ENCODE measurements around the gene ZC3H11A. TPM values are rescaled to one million over a fixed set of nuclear protein-coding genes. Genes with fewer than 3 reads are reported as not detected.

The ZC3H11A gene
- total RNA-seq, 4 donors from 2014 or later = 82.5 to 113 (median 95.9) TPM

GRCh38 chr1:203842559-203842876 lies 47.1 kb downstream of the ZC3H11A start:
- no peak for DNase-seq (ENCODE audit: low spot score in 2 of 2)
- peaks cover 0 to 14% (median 0%) of the 10 kb centered on the region in 4 donors for H3K4me1 ChIP-seq
- H3K4me3 ChIP-seq = no peak overlapping the region
- H3K27me3 ChIP-seq = no peaks in the 10 kb centered on the region
- H3K36me3 ChIP-seq = peaks cover 3 to 80% (median 40%) of the 10 kb centered on the region in 3 donors
- TF ChIP-seq CTCF (IDR thresholded peaks at IDR 0.05) (no peak), EP300 (IDR thresholded peaks at IDR 0.05) (no peak), POLR2A (IDR thresholded peaks at IDR 0.05) (no peak)
- 89 to 90% methylated on average over 2 of the region's 2 CpGs for WGBS, 2 donors
- no peak overlapping the region for H3K27ac ChIP-seq
- H3K9me3 ChIP-seq = no peaks in the 10 kb centered on the region

- Histone ChIP-seq H3K4me3 (no peak overlapping the region), H3K27ac (no peak overlapping the region), H3K36me3 (peaks cover 0 to 80% (median 37%) of the 10 kb centered on the region in 3 donors), H3K4me1 (peaks cover 0 to 11% (median 0%) of the 10 kb centered on the region in 4 donors), H3K9me3 (no peaks in the 10 kb centered on the region), H3K27me3 (no peaks in the 10 kb centered on the region)
- 71 to 81% methylated on average over 1 of the region's 1 CpG for WGBS, 2 donors
- no peak for TF ChIP-seq EP300 (IDR thresholded peaks at IDR 0.05)
- no peak for TF ChIP-seq POLR2A (IDR thresholded peaks at IDR 0.05)
- TF ChIP-seq CTCF (IDR thresholded peaks at IDR 0.05) = no peak
- DNase-seq (ENCODE audit: low spot score in 2 of 2) = no peak
These were observed 48.0 kb downstream of the ZC3H11A start for GRCh38 chr1:203843435-203843834.

Small RNA genes lying within 50 kb of the gene (small RNA-seq; reads per million reads assigned to genes)
- 0.28 reads per million for gene ZC3H11A

Other genes with a start within 250 kb of the ZC3H11A start
- gene ATP2B4, start 168.8 kb upstream of the ZC3H11A start, total RNA-seq = 100 to 1,000 TPM in 1 of 4 donors, 10 to 100 TPM in 3; 78.6 to 135 (median 85.0) TPM
- 1 to 10 TPM in 2 of 4 donors, under 1 TPM in 2; 0.39 to 1.5 (median 1.00) TPM for gene LAX1, start 30.4 kb upstream of the ZC3H11A start, total RNA-seq
- gene ZBED6, start within 50 bp of the ZC3H11A start, total RNA-seq = 10 to 100 TPM; 21.4 to 31.4 (median 24.7) TPM
- gene SNRPE, start 66.0 kb downstream of the ZC3H11A start, total RNA-seq = 10 to 100 TPM; 31.5 to 86.3 (median 41.8) TPM